ENCODE results near the gene GAMT.

GRCh38 chr19:1425102-1425837, 23.9 kb upstream of the GAMT start:
- TF ChIP-seq POLR2AphosphoS5 (IDR thresholded peaks at IDR 0.05; ENCODE audit: borderline replicate concordance, low read depth, low read length) (no peak), EZH2 (IDR thresholded peaks at IDR 0.05) (no peak)

All from SK-N-MC (cell line).